SH-SY5Y (cell line): ENCODE measurements around the gene C1QL3.

ENCODE experiments used
- GATA2 ChIP-seq: IDR thresholded peaks from 2 replicates; pipeline ENCODE4 v1.6.1; 2011; ENCODE audit warnings: mild to moderate bottlenecking, low read depth, low read length
- GATA3 ChIP-seq: IDR thresholded peaks from 2 replicates; pipeline ENCODE4 v1.6.1; 2011; ENCODE audit warnings: low read depth, mild to moderate bottlenecking, low read length, moderate library complexity

DNA sequence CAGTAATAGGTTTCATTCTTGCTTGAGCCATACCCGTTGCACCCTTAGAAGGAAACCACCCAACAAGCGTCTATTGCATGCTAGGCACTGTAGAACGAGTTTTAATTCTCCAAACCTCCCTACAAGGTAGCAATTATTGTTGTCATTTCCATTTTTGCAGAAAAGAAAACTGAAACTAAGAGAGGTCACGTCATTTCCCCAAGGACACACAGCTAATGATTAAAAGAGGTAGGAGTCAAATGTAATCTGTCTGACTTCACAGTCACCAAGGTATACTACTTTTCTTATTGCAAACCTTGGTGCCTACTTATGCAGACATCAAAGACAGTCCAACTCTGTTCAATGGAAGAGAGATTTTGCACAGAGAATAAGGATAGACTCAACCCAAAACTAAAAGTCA is 49.1 kb upstream of the C1QL3 start:
- TF ChIP-seq GATA3 (no peak), GATA2 (no peak)
